Measurements from ENCODE around the gene PAM. TPM values are rescaled to one million over a fixed set of nuclear protein-coding genes. Genes with fewer than 3 reads are reported as not detected.

Gene PAM
- total and polyA plus RNA-seq, 4 donors = 8.2 to 27.5 (median 13.7) TPM

DNA sequence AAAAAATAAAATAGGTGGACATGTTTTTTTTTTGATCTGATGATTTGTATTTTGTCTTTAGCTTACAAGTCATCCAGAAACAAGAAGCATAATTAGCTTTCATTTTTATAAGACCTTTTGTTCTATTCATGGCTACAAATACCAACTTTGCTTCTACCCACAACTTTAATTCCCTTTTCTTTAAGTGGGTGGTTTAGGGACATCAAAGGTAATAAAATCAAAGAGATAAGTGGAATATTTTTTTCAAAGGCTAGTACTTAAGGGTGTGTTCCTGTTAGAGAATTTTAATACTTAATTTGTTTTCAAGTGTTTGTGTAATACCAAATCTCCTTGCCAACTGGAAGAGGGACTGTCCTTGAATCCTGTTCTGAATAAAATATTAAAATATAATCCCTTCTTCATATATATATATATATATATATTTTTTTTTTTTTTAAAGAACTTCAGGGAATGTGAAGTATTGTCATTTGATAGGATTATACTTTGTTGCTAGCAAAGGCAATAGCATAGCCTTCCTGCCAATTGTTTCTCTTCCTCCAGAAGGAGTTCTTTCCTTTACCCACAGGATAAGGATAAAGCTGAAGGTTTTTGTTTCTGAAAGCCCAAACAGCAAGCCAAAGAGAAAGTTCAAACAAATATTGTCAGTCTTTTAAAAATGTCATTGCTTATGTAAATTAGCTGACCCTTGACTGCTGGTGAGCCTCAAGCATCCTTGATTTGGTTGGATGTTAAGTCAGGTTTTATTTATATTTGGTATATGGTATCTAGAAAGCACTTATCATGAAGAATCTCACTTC, 108.9 kb downstream of the PAM start:
- Histone ChIP-seq H3K4me3 (ENCODE audit: low read depth in 1 of 3, low read length in 3 of 3) (no peak overlapping the region), H3K9me3 (ENCODE audit: control insufficient read depth in 4 of 4, low read length in 3 of 4) (no peaks in the 10 kb centered on the region), H3K9ac (ENCODE audit: low read depth in 1 of 2, low read length in 2 of 2) (no peak overlapping the region), H3K36me3 (ENCODE audit: control insufficient read depth in 4 of 4, insufficient read depth in 3 of 4, low read depth in 1 of 4, low read length in 3 of 4) (no peaks in the 10 kb centered on the region), H3K4me1 (ENCODE audit: control insufficient read depth in 4 of 4, insufficient read depth in 4 of 4, low read length in 3 of 4) (peaks cover 0 to 11% (median 4%) of the 10 kb centered on the region in 4 donors), H3K27ac (ENCODE audit: low read depth in 1 of 2, low read length in 2 of 2) (no peak overlapping the region), H3K27me3 (ENCODE audit: control insufficient read depth in 4 of 4, insufficient read depth in 4 of 4, low read length in 3 of 4) (no peaks in the 10 kb centered on the region)
- TF ChIP-seq NR2F2 (IDR thresholded peaks at IDR 0.05) (no peak), GABPA (IDR thresholded peaks at IDR 0.05 in 1 of 2, conservative IDR thresholded peaks at IDR 0.05 in 1 of 2) (no peak), FOXA2 (IDR thresholded peaks at IDR 0.05) (no peak), HNF4G (IDR thresholded peaks at IDR 0.05) (no peak), REST (IDR thresholded peaks at IDR 0.05) (no peak), FOXA1 (IDR thresholded peaks at IDR 0.05) (no peak), ZBTB33 (IDR thresholded peaks at IDR 0.05) (no peak), JUND (IDR thresholded peaks at IDR 0.05) (no peak), CTCF (IDR thresholded peaks at IDR 0.05; ENCODE audit: low read depth, low read length, missing input control) (no peak), SP1 (IDR thresholded peaks at IDR 0.05) (no peak)
- TF ChIP-seq, protein P1, sequence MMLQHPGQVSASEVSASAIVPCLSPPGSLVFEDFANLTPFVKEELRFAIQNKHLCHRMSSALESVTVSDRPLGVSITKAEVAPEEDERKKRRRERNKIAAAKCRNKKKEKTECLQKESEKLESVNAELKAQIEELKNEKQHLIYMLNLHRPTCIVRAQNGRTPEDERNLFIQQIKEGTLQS (IDR thresholded peaks at IDR 0.05) = no peak
- DNase-seq (ENCODE audit: low spot score) = no peak

DNA sequence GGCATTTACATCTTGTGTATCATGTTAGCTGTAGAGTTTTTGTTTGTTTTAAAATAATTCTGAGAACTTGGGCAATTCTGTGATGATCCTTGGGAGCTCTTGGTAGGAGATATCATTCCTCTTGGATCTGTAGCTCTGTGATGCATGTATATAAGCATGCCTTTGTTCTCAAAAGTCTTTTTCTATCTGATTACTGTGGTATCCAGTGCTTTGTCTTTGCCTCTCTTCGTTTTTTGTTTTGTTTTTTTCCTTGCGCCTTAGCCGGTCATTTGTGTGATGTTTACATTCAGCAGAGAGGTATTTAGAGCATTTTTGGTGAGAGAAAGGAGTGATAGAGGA, 110.0 kb downstream of the PAM start:
- no peaks in the 10 kb centered on the region for H3K27me3 ChIP-seq (ENCODE audit: control insufficient read depth in 4 of 4, insufficient read depth in 4 of 4, low read length in 3 of 4)
- peaks cover 0 to 11% (median 4%) of the 10 kb centered on the region in 4 donors for H3K4me1 ChIP-seq (ENCODE audit: control insufficient read depth in 4 of 4, insufficient read depth in 4 of 4, low read length in 3 of 4)
- H3K27ac ChIP-seq (ENCODE audit: low read depth in 1 of 2, low read length in 2 of 2) = peak overlapping the region in 1 of 2 donors; percentile 16
- 52% methylated on average over 3 of the region's 3 CpGs for WGBS
- no peak for DNase-seq (ENCODE audit: low spot score)
- H3K36me3 ChIP-seq (ENCODE audit: control insufficient read depth in 4 of 4, insufficient read depth in 3 of 4, low read depth in 1 of 4, low read length in 3 of 4) = no peaks in the 10 kb centered on the region
- no peaks in the 10 kb centered on the region for H3K9me3 ChIP-seq (ENCODE audit: control insufficient read depth in 4 of 4, low read length in 3 of 4)
- peak overlapping the region in 1 of 2 donors; percentile 23 for H3K9ac ChIP-seq (ENCODE audit: low read depth in 1 of 2, low read length in 2 of 2)
- no peak for TF ChIP-seq YY1 (IDR thresholded peaks at IDR 0.05)
- TF ChIP-seq, protein P2, sequence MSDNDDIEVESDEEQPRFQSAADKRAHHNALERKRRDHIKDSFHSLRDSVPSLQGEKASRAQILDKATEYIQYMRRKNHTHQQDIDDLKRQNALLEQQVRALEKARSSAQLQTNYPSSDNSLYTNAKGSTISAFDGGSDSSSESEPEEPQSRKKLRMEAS (IDR thresholded peaks at IDR 0.05) = no peak
- TF ChIP-seq, protein P1 (IDR thresholded peaks at IDR 0.05) = no peak
- TF ChIP-seq RXRA (IDR thresholded peaks at IDR 0.05) = no peak
- no peak for TF ChIP-seq JUND (IDR thresholded peaks at IDR 0.05)
- TF ChIP-seq ZBTB33 (IDR thresholded peaks at IDR 0.05) = no peak
- no peak for TF ChIP-seq SP1 (IDR thresholded peaks at IDR 0.05)
- no peak for TF ChIP-seq GABPA (IDR thresholded peaks at IDR 0.05 in 1 of 2, conservative IDR thresholded peaks at IDR 0.05 in 1 of 2)
- TF ChIP-seq FOXA2 (IDR thresholded peaks at IDR 0.05) = no peak
- no peak for TF ChIP-seq NR2F2 (IDR thresholded peaks at IDR 0.05)
- no peak for TF ChIP-seq FOXA1 (IDR thresholded peaks at IDR 0.05)
- no peak for TF ChIP-seq TAF1 (conservative IDR thresholded peaks at IDR 0.05)
- TF ChIP-seq REST (IDR thresholded peaks at IDR 0.05) = no peak
- TF ChIP-seq HNF4G (IDR thresholded peaks at IDR 0.05) = no peak
- TF ChIP-seq EGR1 (IDR thresholded peaks at IDR 0.05; ENCODE audit: low read depth in 2 of 2) = no peak
- H3K4me3 ChIP-seq (ENCODE audit: low read depth in 1 of 3, low read length in 3 of 3) = peak overlapping the region in 2 of 3 donors; percentile 52 to 59
